K562 (cell line): ENCODE results near the gene WBP1L.
"Not testable (repeated sequence)": the region's sequence is repeated elsewhere in the genome, so short reads cannot be mapped to it uniquely, and the experiment has no call there.

Experiments
- MCM3 ChIP-seq: fragments of 450-650 bp; IDR thresholded peaks from 2 replicates; pipeline ENCODE4 v1.6.1; 2016
- POLR2A ChIP-seq: fragments of 450-650 bp; conservative IDR thresholded peaks from 2 replicates; pipeline ENCODE4 v1.6.1; 2016
- SRSF9 ChIP-seq: fragments of 200-400 bp; formaldehyde crosslinking; IDR thresholded peaks from 2 replicates; pipeline ENCODE4 v1.6.1; 2017; ENCODE audit warnings: low read depth, low read length, borderline replicate concordance
- XRCC4 ChIP-seq: IDR thresholded peaks from one replicate; pipeline ENCODE4 v1.6.1; 2011; ENCODE audit not compliant: insufficient read depth, insufficient read length; ENCODE audit errors: extremely low read depth
- ZC3H11A ChIP-seq: IDR thresholded peaks from 2 replicates; pipeline ENCODE4 v1.6.1; 2012; ENCODE audit warnings: low read depth, low read length, improper control_type of control experiment
- ZNF146 ChIP-seq: IDR thresholded peaks from one replicate; pipeline ENCODE4 v1.6.1; 2018; ENCODE audit warnings: missing compliant biosample characterization; ENCODE audit not compliant: unreplicated experiment
- ZNF561 ChIP-seq: fragments of 450-650 bp; formaldehyde crosslinking; conservative IDR thresholded peaks from 2 replicates; pipeline ENCODE4 v1.4.0; 2020; ENCODE audit warnings: mild to moderate bottlenecking, moderate library complexity
- TF ChIP-seq, protein P1 (sequence below), 3 experiments: IDR thresholded peaks in 2 of 3; conservative IDR thresholded peaks in 1 of 3; 2 replicates each; pipeline ENCODE4 v1.5.1; 2011 to 2012; ENCODE audit warnings: low read length in 3 of 3, mild to moderate bottlenecking in 3 of 3, control low read depth in 2 of 3, improper control_type of control experiment in 1 of 3, inconsistent platforms in 1 of 3, low read depth in 1 of 3, mixed read lengths in 1 of 3, moderate library complexity in 1 of 3; ENCODE audit not compliant: insufficient read depth in 2 of 3

DNA sequence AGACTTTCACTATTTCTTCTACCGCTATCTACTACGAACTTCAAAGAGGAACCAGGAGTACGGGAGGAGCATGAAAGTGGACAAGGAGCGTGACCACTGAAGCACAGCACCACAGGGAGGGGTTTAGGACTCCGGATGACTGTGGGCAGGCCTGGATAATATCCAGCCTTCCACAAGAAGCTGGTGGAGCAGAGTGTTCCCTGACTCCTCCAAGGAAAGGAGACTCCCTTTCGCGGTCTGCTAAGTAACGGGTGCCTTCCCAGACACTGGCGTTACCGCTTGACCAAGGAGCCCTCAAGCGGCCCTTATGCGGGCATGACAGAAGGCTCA, 15.2 kb downstream of the WBP1L start:
- TF ChIP-seq XRCC4; ZC3H11A; POLR2A; ZNF146; ZNF561 (CRISPR knock-in tag); SRSF9; MCM3: not testable (repeated sequence)
- TF ChIP-seq, protein P1, sequence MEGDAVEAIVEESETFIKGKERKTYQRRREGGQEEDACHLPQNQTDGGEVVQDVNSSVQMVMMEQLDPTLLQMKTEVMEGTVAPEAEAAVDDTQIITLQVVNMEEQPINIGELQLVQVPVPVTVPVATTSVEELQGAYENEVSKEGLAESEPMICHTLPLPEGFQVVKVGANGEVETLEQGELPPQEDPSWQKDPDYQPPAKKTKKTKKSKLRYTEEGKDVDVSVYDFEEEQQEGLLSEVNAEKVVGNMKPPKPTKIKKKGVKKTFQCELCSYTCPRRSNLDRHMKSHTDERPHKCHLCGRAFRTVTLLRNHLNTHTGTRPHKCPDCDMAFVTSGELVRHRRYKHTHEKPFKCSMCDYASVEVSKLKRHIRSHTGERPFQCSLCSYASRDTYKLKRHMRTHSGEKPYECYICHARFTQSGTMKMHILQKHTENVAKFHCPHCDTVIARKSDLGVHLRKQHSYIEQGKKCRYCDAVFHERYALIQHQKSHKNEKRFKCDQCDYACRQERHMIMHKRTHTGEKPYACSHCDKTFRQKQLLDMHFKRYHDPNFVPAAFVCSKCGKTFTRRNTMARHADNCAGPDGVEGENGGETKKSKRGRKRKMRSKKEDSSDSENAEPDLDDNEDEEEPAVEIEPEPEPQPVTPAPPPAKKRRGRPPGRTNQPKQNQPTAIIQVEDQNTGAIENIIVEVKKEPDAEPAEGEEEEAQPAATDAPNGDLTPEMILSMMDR (IDR thresholded peaks at IDR 0.05 in 2 of 3, conservative IDR thresholded peaks at IDR 0.05 in 1 of 3; ENCODE audit: insufficient read depth in 2 of 3, low read depth in 1 of 3, low read length in 3 of 3), result not testable (repeated sequence)
